GM23338 (cell line): ENCODE measurements around the gene TXNDC15. TPM values are rescaled to one million over a fixed set of nuclear protein-coding genes. Genes with fewer than 3 reads are reported as not detected.

ENCODE experiments used
- ATAC-seq: fragments of 200-7000 bp; cut with Tn5 transposase; 3 replicates; pipeline ENCODE4 v1.9.1; 2020
- DNase-seq: peaks from one replicate; pipeline ENCODE4 v3.0.0-alpha.2; 2015; ENCODE audit warnings: low spot score
- H2AFZ ChIP-seq: fragments of 200-600 bp; sonication (generic); 2 replicates; pipeline ENCODE4 v1.8.0; 2016; ENCODE audit warnings: antibody characterized with exemption, mild to moderate bottlenecking, moderate library complexity
- H3F3A ChIP-seq: fragments of 200-600 bp; sonication (generic); replicated peaks from 2 replicates; pipeline ENCODE4 v1.8.0; 2017; ENCODE audit warnings: antibody characterized with exemption, mixed run types, low read depth
- H3K27ac ChIP-seq: fragments of 200-600 bp; sonication (generic); 2 replicates; pipeline ENCODE4 v1.6.1; 2016; ENCODE audit warnings: low read depth
- H3K27me3 ChIP-seq: fragments of 200-600 bp; sonication (generic); 2 replicates; pipeline ENCODE4 v1.8.0; 2016; ENCODE audit warnings: mild to moderate bottlenecking, mixed run types, moderate library complexity; ENCODE audit not compliant: insufficient read depth
- H3K36me3 ChIP-seq: fragments of 200-600 bp; sonication (generic); 2 replicates; pipeline ENCODE4 v1.8.0; 2016; ENCODE audit warnings: mild to moderate bottlenecking; ENCODE audit not compliant: insufficient read depth
- H3K4me1 ChIP-seq: fragments of 200-600 bp; sonication (generic); 2 replicates; pipeline ENCODE4 v1.8.0; 2016; ENCODE audit warnings: mild to moderate bottlenecking, moderate library complexity; ENCODE audit not compliant: insufficient read depth
- H3K4me2 ChIP-seq: fragments of 200-600 bp; sonication (generic); 2 replicates; pipeline ENCODE4 v1.7.1; 2017; ENCODE audit warnings: mixed run types
- H3K4me3 ChIP-seq: fragments of 200-600 bp; sonication (generic); 2 replicates; pipeline ENCODE4 v1.6.1; 2016; ENCODE audit warnings: mixed run types
- H3K79me2 ChIP-seq: fragments of 200-600 bp; sonication (generic); replicated peaks from 2 replicates; pipeline ENCODE4 v1.8.0; 2017; ENCODE audit warnings: mild to moderate bottlenecking; ENCODE audit not compliant: insufficient read depth
- H3K9me2 ChIP-seq: fragments of 200-600 bp; sonication (generic); 2 replicates; pipeline ENCODE4 v1.8.0; 2017; ENCODE audit not compliant: insufficient read depth
- H4K20me1 ChIP-seq: fragments of 200-600 bp; sonication (generic); replicated peaks from 2 replicates; pipeline ENCODE4 v1.8.0; 2017; ENCODE audit warnings: mild to moderate bottlenecking; ENCODE audit not compliant: insufficient read depth
- H3K27ac Mint-ChIP-seq: 2 replicates; pipeline ENCODE4 v1.8.0; 2020; ENCODE audit warnings: inconsistent platforms, mild to moderate bottlenecking, moderate library complexity, mixed read lengths
- H3K27me3 Mint-ChIP-seq: 3 replicates; pipeline ENCODE4 v1.8.0; 2022; ENCODE audit warnings: low read depth, mild to moderate bottlenecking, moderate library complexity, mixed read lengths, inconsistent platforms; ENCODE audit not compliant: insufficient read depth, poor library complexity
- H3K36me3 Mint-ChIP-seq: 3 replicates; pipeline ENCODE4 v1.8.0; 2021; ENCODE audit warnings: low read depth, mild to moderate bottlenecking, inconsistent platforms, moderate library complexity, mixed read lengths
- H3K4me1 Mint-ChIP-seq: 3 replicates; pipeline ENCODE4 v1.8.0; 2020; ENCODE audit warnings: mild to moderate bottlenecking, inconsistent platforms, mixed read lengths
- H3K4me3 Mint-ChIP-seq: 3 replicates; pipeline ENCODE4 v1.8.0; 2021; ENCODE audit warnings: moderate library complexity, mild to moderate bottlenecking, inconsistent platforms, mixed read lengths
- H3K9me3 Mint-ChIP-seq: 3 replicates; pipeline ENCODE4 v1.8.0; 2020; ENCODE audit warnings: moderate library complexity, mild to moderate bottlenecking, inconsistent platforms, mixed read lengths
- CREB1 ChIP-seq: fragments of 250-450 bp; sonication (Bioruptor Pico); IDR thresholded peaks from 2 replicates; pipeline ENCODE4 v1.5.0; 2020; ENCODE audit warnings: low read depth, mild to moderate bottlenecking, moderate library complexity
- CTCF ChIP-seq, 2 experiments: fragments of 200-600 bp in 1 of 2; sonication (generic) in 1 of 2; conservative IDR thresholded peaks; 2 replicates each; pipeline versions ENCODE4 v1.5.1 to v1.6.1; 2016 to 2017; ENCODE audit warnings: antibody characterized with exemption in 2 of 2, low read depth in 2 of 2, mild to moderate bottlenecking in 2 of 2, moderate library complexity in 1 of 2
- ETS1 ChIP-seq: IDR thresholded peaks from 2 replicates; pipeline ENCODE4 v1.6.1; 2016; ENCODE audit warnings: antibody characterized with exemption
- EZH2 ChIP-seq: fragments of 200-600 bp; sonication (generic); IDR thresholded peaks from one replicate; pipeline ENCODE4 v1.8.0; 2017; ENCODE audit warnings: antibody characterized with exemption, mild to moderate bottlenecking, low read depth; ENCODE audit not compliant: unreplicated experiment
- EZH2phosphoT487 ChIP-seq: fragments of 200-600 bp; sonication (generic); IDR thresholded peaks from one replicate; pipeline ENCODE4 v1.8.1; 2018; ENCODE audit warnings: antibody characterized with exemption; ENCODE audit not compliant: unreplicated experiment
- JUNB ChIP-seq: IDR thresholded peaks from one replicate; pipeline ENCODE4 v1.6.1; 2016; ENCODE audit warnings: antibody characterized with exemption; ENCODE audit not compliant: unreplicated experiment
- NANOG ChIP-seq: IDR thresholded peaks from 2 replicates; pipeline ENCODE4 v1.6.1; 2016; ENCODE audit warnings: antibody characterized with exemption, borderline replicate concordance
- POLR2AphosphoS5 ChIP-seq: IDR thresholded peaks from 2 replicates; pipeline ENCODE4 v1.6.1; 2016; ENCODE audit warnings: antibody characterized with exemption, low read depth
- REST ChIP-seq: IDR thresholded peaks from one replicate; pipeline ENCODE4 v1.6.1; 2018; ENCODE audit warnings: antibody characterized with exemption; ENCODE audit not compliant: unreplicated experiment
- STAT1 ChIP-seq: IDR thresholded peaks from one replicate; pipeline ENCODE4 v1.6.1; 2016; ENCODE audit warnings: antibody characterized with exemption; ENCODE audit not compliant: unreplicated experiment
- ZNF114 ChIP-seq: fragments of 250-450 bp; sonication (Bioruptor Pico); IDR thresholded peaks from 2 replicates; pipeline ENCODE4 v1.5.0; 2020; ENCODE audit warnings: mild to moderate bottlenecking, moderate library complexity
- ZNF462 ChIP-seq: fragments of 250-450 bp; sonication (Bioruptor Pico); IDR thresholded peaks from 2 replicates; pipeline ENCODE4 v1.5.0; 2020; ENCODE audit warnings: mild to moderate bottlenecking, moderate library complexity
- polyA plus RNA-seq: library from polyadenylated mRNA; unstranded; fragments of >200 nt; fragmentation: Nextera tagmentation; extraction: Ambion mirVana; gene quantifications from 2 replicates; pipeline ENCODE4 v1.2.1, GENCODE V29; 2016
- total RNA-seq: library from RNA; depleted of rRNA; stranded (reverse); fragments of >200 nt; shearing (Covaris generic); gene quantifications from 2 replicates; pipeline ENCODE4 v1.2.3, GENCODE V29; 2014

Gene TXNDC15
- total and polyA plus RNA-seq, 2 experiments from 2014 or later, result 24.4 to 28.5 TPM

GRCh38 chr5:134864707-134865106 lies 9.5 kb upstream of the TXNDC15 start:
- no peaks in the 10 kb centered on the region for H4K20me1 ChIP-seq
- H3K79me2 ChIP-seq, result no peaks in the 10 kb centered on the region
- Mint-ChIP-seq H3K27me3 (peaks cover 2% of the 10 kb centered on the region), H3K9me3 (no peaks in the 10 kb centered on the region), H3K4me1 (no peaks in the 10 kb centered on the region), H3K4me3 (no peak overlapping the region), H3K36me3 (peaks cover under 1% of the 10 kb centered on the region; the same call in 2 of the 3 replicates), H3K27ac (no peak overlapping the region)
- H3K4me3 ChIP-seq, result no peak overlapping the region
- DNase-seq (no peak), ATAC-seq (no peak)
- no peaks in the 10 kb centered on the region for H3K4me1 ChIP-seq
- H3F3A ChIP-seq, result no peaks in the 10 kb centered on the region
- no peaks in the 10 kb centered on the region for H3K27me3 ChIP-seq
- no peak for TF ChIP-seq CREB1
- TF ChIP-seq ETS1, result no peak
- TF ChIP-seq EZH2, result no peak
- no peak for TF ChIP-seq JUNB
- TF ChIP-seq CTCF (conservative IDR thresholded peaks at IDR 0.05; ENCODE audit: low read depth in 2 of 2), result no peak
- no peak for TF ChIP-seq ZNF114 (CRISPR knock-in tag)
- no peak for TF ChIP-seq NANOG
- no peak for TF ChIP-seq POLR2AphosphoS5
- TF ChIP-seq STAT1, result no peak
- TF ChIP-seq EZH2phosphoT487, result no peak
- TF ChIP-seq REST, result no peak
- TF ChIP-seq ZNF462 (CRISPR knock-in tag), result no peak
- no peaks in the 10 kb centered on the region for H3K9me2 ChIP-seq
- no peak overlapping the region for H2AFZ ChIP-seq
- H3K4me2 ChIP-seq, result no peak overlapping the region
- H3K36me3 ChIP-seq, result no peaks in the 10 kb centered on the region
- no peak overlapping the region for H3K27ac ChIP-seq
